HTR-8/SVneo (cell line): ENCODE data around the gene MPV17.
A peak's percentile ranks its signal among the peaks of the same experiment; 100 is the strongest.
"Not testable (repeated sequence)": the region's sequence is repeated elsewhere in the genome, so short reads cannot be mapped to it uniquely, and the experiment has no call there.

Source experiments
- DNase-seq: peaks from one replicate; pipeline ENCODE4 v3.0.0; 2011; ENCODE audit warnings: low spot score, mixed read lengths; ENCODE audit not compliant: insufficient read length
- FAIRE-seq: peaks from 2 replicates; lab custom pipeline; 2011; peaks lifted over from hg19 to GRCh38; lab: Jason Lieb, UNC

MPV17 gene

GRCh38 chr2:27303093-27304025 lies 19.5 kb downstream of the MPV17 start:
- FAIRE-seq (no peak), DNase-seq (peak; percentile 83)

GRCh38 chr2:27300606-27301005 lies 22.3 kb downstream of the MPV17 start:
- DNase-seq, FAIRE-seq: not testable (repeated sequence)

GRCh38 chr2:27298391-27299080 lies 24.4 kb downstream of the MPV17 start:
- DNase-seq = no peak
- FAIRE-seq = no peak

- FAIRE-seq (no peak), DNase-seq (no peak)
These were observed 25.7 kb downstream of the MPV17 start for GRCh38 chr2:27297195-27297594.

GRCh38 chr2:27296481-27296880 lies 26.4 kb downstream of the MPV17 start:
- FAIRE-seq (no peak), DNase-seq (no peak)

GRCh38 chr2:27294928-27295327 lies 28.0 kb downstream of the MPV17 start:
- FAIRE-seq (no peak), DNase-seq (no peak)

GRCh38 chr2:27291865-27292264 lies 31.0 kb downstream of the MPV17 start:
- FAIRE-seq (no peak), DNase-seq (no peak)

GRCh38 chr2:27290549-27290948 lies 32.3 kb downstream of the MPV17 start:
- DNase-seq = no peak
- no peak for FAIRE-seq

- no peak for FAIRE-seq
- DNase-seq = no peak
These were observed 34.3 kb downstream of the MPV17 start for GRCh38 chr2:27288610-27289009.

GRCh38 chr2:27285481-27285880 lies 37.4 kb downstream of the MPV17 start:
- DNase-seq (no peak), FAIRE-seq (no peak)

GRCh38 chr2:27284996-27285395 lies 37.9 kb downstream of the MPV17 start:
- FAIRE-seq = no peak
- DNase-seq = no peak

- DNase-seq = no peak
- no peak for FAIRE-seq
These were observed 40.0 kb downstream of the MPV17 start for GRCh38 chr2:27282892-27283291.

GRCh38 chr2:27281855-27282559 lies 40.9 kb downstream of the MPV17 start, which contains the start of gene TRIM54:
Gene TRIM54, plus strand, starts transcription at chr2:27282429. Its CDS starts 303 bp downstream, at chr2:27282732.
- no peak for DNase-seq
- no peak for FAIRE-seq

GRCh38 chr2:27281442-27281841 lies 41.5 kb downstream of the MPV17 start:
- DNase-seq (no peak), FAIRE-seq (no peak)

GRCh38 chr2:27280826-27281225 lies 42.1 kb downstream of the MPV17 start:
- DNase-seq (no peak), FAIRE-seq (no peak)

GRCh38 chr2:27278010-27278409 lies 44.9 kb downstream of the MPV17 start:
- DNase-seq (no peak), FAIRE-seq (no peak)

GRCh38 chr2:27275211-27276150 lies 47.4 kb downstream of the MPV17 start, which contains the start of gene DNAJC5G:
Gene DNAJC5G, plus strand, starts transcription at chr2:27275433. Its CDS starts 1,296 bp downstream, at chr2:27276729.
- DNase-seq (no peak), FAIRE-seq (no peak)

- not testable (repeated sequence) for FAIRE-seq, DNase-seq
These were observed 50.1 kb downstream of the MPV17 start for GRCh38 chr2:27272537-27273522.
